Measurements from ENCODE around the gene SLC14A1. TPM values are rescaled to one million over a fixed set of nuclear protein-coding genes. Genes with fewer than 3 reads are reported as not detected.

The SLC14A1 gene
- total RNA-seq (2016; rRNA removed; fragmentation: Illumina TruSeq; extraction: Trizol), result not detected in 2 replicates
- not detected in 2 replicates for total RNA-seq (2016; cell fraction: cytosol; rRNA removed; fragmentation: Illumina TruSeq; extraction: Trizol; ENCODE audit: low read depth)
- total RNA-seq (2016; cell fraction: insoluble cytoplasmic fraction; rRNA removed; fragmentation: Illumina TruSeq; extraction: Trizol), result not detected in 2 replicates
- not detected in 2 replicates for total RNA-seq (2016; cell fraction: membrane; rRNA removed; fragmentation: Illumina TruSeq; extraction: Trizol)
- total RNA-seq (2016; cell fraction: nucleus; rRNA removed; fragmentation: Illumina TruSeq; extraction: Trizol), result not detected in 2 replicates
- polyA plus RNA-seq (2011; rRNA removed), result not detected in 2 replicates
- polyA plus RNA-seq (2011; cell fraction: cytosol; rRNA removed), result not detected in 2 replicates
- not detected in 2 replicates for polyA plus RNA-seq (2011; cell fraction: nucleus; rRNA removed)
- polyA plus RNA-seq (2012), result not detected in 2 replicates
- not detected in 2 replicates for polyA plus RNA-seq (2016; cell fraction: cytosol; fragmentation: Illumina TruSeq; extraction: Trizol; ENCODE audit: low read depth)
- not detected in 2 replicates for polyA plus RNA-seq (2016; cell fraction: insoluble cytoplasmic fraction; fragmentation: Illumina TruSeq; extraction: Trizol; ENCODE audit: low read depth)
- not detected in 2 replicates for polyA plus RNA-seq (2016; cell fraction: membrane; fragmentation: Illumina TruSeq; extraction: Trizol; ENCODE audit: low read depth)
- polyA plus RNA-seq (2016; cell fraction: nucleus; fragmentation: Illumina TruSeq; extraction: Trizol; ENCODE audit: insufficient read depth, low read depth), result not detected in 2 replicates
- polyA minus RNA-seq (2011; rRNA and poly(A)+ RNA removed; ENCODE audit: low replicate concordance), result not detected in 2 replicates
- polyA minus RNA-seq (2011; cell fraction: cytosol; rRNA and poly(A)+ RNA removed), result not detected in 2 replicates
- not detected in 2 replicates for polyA minus RNA-seq (2011; cell fraction: nucleus; rRNA and poly(A)+ RNA removed)
- not detected for Bru-seq, nascent RNA
- not detected for BruChase-seq, experiment 1, labeled RNA remaining after a 6-hour chase
- percentile 7 among the genes with signal in this experiment for BruChase-seq, experiment 2, labeled RNA remaining after a 2-hour chase
- long read RNA-seq, experiment 1, result 0 reads
- long read RNA-seq, experiment 2, result 0 reads

DNA sequence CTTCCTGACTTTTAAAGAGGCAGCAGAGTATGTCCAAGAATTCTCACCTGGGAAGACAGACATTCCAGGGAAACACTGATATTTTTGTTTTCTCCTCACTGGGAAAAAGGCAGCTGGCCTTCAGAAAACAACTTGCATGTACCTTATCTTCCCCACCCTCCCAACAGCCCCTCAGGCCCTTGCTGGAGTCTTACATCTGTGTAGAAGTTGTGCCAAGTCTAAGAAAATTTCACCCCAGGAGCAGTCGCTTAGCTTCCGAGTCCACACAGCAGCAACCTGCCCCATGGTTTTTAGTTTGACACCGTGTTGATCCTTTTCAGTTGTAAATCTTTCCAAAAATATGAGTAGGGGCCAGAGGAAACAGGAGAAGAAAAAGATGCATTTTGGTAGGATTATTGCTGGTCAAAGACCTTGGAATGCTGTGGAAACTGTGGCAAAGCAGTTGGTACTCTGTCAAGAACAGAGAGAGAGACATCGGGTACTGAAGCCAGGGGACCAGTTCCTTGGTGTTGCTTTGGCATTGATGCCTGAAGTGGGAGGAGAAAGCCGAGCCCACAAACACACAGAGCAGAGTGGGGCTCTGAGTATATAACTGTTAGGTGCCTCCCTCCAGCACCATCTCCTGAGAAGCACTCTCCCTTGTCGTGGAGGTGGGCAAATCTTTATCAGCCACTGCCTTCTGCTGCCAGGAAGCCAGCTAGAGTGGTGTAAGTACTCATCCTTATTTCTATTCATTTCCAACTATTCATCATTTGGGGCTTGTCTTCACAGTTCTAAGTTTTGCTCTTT is at the start of gene SLC14A1:
SLC14A1 (plus strand) TSS at position 615 of the 789 bp plus-strand sequence. CDS start 6,140 bp downstream, outside the sequence.
- in situ Hi-C loops (cut with HindIII; ENCODE audit: extremely low pct_ligation_motif_present, low pct_unique_long_range_greater_than_20kb), result no loop called here
- ChIA-PET POLR2A (no interaction called here), CTCF (ENCODE audit: low intra/inter-chr PET ratio, low total read pairs) (interaction anchor here (2.4 kb wide), 1 partner anchor 156 kb away, joined by 10 read pairs; no protein-coding TSS in a partner anchor)
- no peaks in the 10 kb centered on the region for H3K36me3 ChIP-seq (replicated peaks in 1 of 2; ENCODE audit: control insufficient read depth in 1 of 2, insufficient read depth in 2 of 2, low read length in 2 of 2)
- FAIRE-seq (no peak), DNase-seq (ENCODE audit: low spot score) (no peak), ATAC-seq (no peak)
- no peak within 1 kb of the TSS for H3K27ac ChIP-seq (ENCODE audit: extremely low read length, insufficient read depth, low read length)
- no peaks in the 10 kb centered on the region for H4K20me1 ChIP-seq (ENCODE audit: insufficient read depth, low read length)
- H3K27me3 ChIP-seq (ENCODE audit: control insufficient read depth in 1 of 2, insufficient read depth in 2 of 2, low read length in 2 of 2), result no peaks in the 10 kb centered on the region; a peak in 1 of 5 replicates
- no peaks in the 10 kb centered on the region for H3K79me2 ChIP-seq (ENCODE audit: insufficient read depth, low read length)
- intact Hi-C loops (cut with micrococcal nuclease; ENCODE audit: unreplicated experiment), result loop anchor here (1.0 to 10.0 kb wide), 3 partner anchors 114 to 187 kb away; no protein-coding TSS in a partner anchor
- WGBS (ENCODE audit: low lambda C conversion rate), result 18% methylated on average over 6 of the region's 6 CpGs
- H3K4me1 ChIP-seq (ENCODE audit: insufficient read depth, low read length), result no peaks in the 10 kb centered on the region
- no peak within 1 kb of the TSS for H3K9ac ChIP-seq (ENCODE audit: insufficient read depth, low read depth, low read length)
- no peak within 1 kb of the TSS for H3K4me3 ChIP-seq (replicated peaks in 1 of 3; ENCODE audit: insufficient read depth in 1 of 3, low read depth in 2 of 3, low read length in 3 of 3)
- no peaks in the 10 kb centered on the region for H3K9me3 ChIP-seq (ENCODE audit: low read length)
- H3K4me2 ChIP-seq (ENCODE audit: low read depth, low read length), result no peak within 1 kb of the TSS
- H2AFZ ChIP-seq (ENCODE audit: low read length), result no peak within 1 kb of the TSS
- BruUV-seq (replicated peaks), result no TSS peak
- TF ChIP-seq RARA (CRISPR knock-in tag; IDR thresholded peaks at IDR 0.05) (no peak), ZNF142 (CRISPR knock-in tag; IDR thresholded peaks at IDR 0.05) (no peak), ZFP62 (CRISPR knock-in tag; IDR thresholded peaks at IDR 0.05) (no peak)
- TF ChIP-seq, protein P1, sequence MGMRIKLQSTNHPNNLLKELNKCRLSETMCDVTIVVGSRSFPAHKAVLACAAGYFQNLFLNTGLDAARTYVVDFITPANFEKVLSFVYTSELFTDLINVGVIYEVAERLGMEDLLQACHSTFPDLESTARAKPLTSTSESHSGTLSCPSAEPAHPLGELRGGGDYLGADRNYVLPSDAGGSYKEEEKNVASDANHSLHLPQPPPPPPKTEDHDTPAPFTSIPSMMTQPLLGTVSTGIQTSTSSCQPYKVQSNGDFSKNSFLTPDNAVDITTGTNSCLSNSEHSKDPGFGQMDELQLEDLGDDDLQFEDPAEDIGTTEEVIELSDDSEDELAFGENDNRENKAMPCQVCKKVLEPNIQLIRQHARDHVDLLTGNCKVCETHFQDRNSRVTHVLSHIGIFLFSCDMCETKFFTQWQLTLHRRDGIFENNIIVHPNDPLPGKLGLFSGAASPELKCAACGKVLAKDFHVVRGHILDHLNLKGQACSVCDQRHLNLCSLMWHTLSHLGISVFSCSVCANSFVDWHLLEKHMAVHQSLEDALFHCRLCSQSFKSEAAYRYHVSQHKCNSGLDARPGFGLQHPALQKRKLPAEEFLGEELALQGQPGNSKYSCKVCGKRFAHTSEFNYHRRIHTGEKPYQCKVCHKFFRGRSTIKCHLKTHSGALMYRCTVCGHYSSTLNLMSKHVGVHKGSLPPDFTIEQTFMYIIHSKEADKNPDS (CRISPR knock-in tag; IDR thresholded peaks at IDR 0.05), result no peak
- TF ChIP-seq, protein P2, sequence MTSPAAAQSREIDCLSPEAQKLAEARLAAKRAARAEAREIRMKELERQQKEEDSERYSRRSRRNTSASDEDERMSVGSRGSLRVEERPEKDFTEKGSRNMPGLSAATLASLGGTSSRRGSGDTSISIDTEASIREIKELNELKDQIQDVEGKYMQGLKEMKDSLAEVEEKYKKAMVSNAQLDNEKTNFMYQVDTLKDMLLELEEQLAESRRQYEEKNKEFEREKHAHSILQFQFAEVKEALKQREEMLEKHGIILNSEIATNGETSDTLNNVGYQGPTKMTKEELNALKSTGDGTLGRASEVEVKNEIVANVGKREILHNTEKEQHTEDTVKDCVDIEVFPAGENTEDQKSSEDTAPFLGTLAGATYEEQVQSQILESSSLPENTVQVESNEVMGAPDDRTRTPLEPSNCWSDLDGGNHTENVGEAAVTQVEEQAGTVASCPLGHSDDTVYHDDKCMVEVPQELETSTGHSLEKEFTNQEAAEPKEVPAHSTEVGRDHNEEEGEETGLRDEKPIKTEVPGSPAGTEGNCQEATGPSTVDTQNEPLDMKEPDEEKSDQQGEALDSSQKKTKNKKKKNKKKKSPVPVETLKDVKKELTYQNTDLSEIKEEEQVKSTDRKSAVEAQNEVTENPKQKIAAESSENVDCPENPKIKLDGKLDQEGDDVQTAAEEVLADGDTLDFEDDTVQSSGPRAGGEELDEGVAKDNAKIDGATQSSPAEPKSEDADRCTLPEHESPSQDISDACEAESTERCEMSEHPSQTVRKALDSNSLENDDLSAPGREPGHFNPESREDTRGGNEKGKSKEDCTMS (CRISPR knock-in tag; conservative IDR thresholded peaks at IDR 0.05), result no peak

All from HepG2 (cell line).